Testis (tissue), 2 donors: Measurements from ENCODE around the gene ZNF267.

ENCODE experiments used
- CTCF ChIP-seq, 3 experiments: fragments of 450-650 bp in 2 of 3; fragments of 200-600 bp in 1 of 3; sonication (generic) in 1 of 3; IDR thresholded peaks; one replicate each; pipeline ENCODE4 v1.5.1; 2016 to 2019; ENCODE audit warnings: antibody characterized with exemption in 3 of 3, mild to moderate bottlenecking in 2 of 3, moderate library complexity in 1 of 3
- POLR2A ChIP-seq: fragments of 450-650 bp; IDR thresholded peaks from one replicate; pipeline ENCODE4 v1.6.1; 2017; ENCODE audit warnings: antibody characterized with exemption, mild to moderate bottlenecking, moderate library complexity

- no peak for TF ChIP-seq CTCF (IDR thresholded peaks at IDR 0.05)
- no peak for TF ChIP-seq POLR2A
These were observed 12.6 kb downstream of the ZNF267 start for GRCh38 chr16:31886227-31886626.
